ENCODE results near the gene ARHGAP29. TPM values are rescaled to one million over a fixed set of nuclear protein-coding genes. Genes with fewer than 3 reads are reported as not detected.

ARHGAP29 gene
- total RNA-seq, 2 experiments from 2014 or later, result not detected

DNA sequence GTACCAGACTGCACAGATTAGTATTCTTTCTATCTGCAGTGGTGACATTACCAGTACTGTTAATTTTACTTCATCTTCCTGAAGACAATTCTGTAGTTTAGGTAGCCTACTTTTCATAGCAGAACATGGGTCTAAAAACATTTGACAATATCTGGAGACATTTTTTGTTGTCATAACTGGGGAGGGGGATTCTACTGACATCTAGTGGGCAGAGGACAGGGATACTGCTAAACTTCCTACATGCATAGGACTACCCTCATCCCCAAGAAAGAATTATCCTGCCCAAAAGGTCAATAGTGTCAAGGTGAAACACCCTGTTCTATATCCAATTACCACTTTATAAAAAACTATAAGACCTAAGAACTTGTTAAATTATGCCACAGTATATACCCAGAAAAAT is 3.4 kb upstream of the ARHGAP29 start:
- ChIA-PET POLR2A (no interaction called here), CTCF (no interaction called here)

DNA sequence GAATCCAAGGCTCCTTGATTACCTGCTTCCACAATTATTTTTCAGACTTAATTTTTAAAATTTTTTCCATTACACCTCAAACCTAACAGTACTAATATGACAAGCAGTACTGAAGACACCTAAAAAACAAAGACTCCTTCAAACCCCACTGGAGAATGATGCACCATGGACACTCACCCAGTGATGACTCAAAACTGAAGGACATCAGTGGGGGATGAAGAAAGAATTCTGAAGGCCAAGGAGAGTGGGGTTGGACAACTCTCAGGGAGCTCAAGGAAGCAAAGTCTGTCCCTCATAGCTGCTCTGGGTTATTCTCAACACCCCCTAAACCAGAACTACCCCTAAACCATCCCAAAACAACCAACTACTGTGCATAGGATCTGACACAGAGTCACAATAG is 2.4 kb upstream of the ARHGAP29 start:
- ChIA-PET CTCF (no interaction called here), POLR2A (no interaction called here)

DNA sequence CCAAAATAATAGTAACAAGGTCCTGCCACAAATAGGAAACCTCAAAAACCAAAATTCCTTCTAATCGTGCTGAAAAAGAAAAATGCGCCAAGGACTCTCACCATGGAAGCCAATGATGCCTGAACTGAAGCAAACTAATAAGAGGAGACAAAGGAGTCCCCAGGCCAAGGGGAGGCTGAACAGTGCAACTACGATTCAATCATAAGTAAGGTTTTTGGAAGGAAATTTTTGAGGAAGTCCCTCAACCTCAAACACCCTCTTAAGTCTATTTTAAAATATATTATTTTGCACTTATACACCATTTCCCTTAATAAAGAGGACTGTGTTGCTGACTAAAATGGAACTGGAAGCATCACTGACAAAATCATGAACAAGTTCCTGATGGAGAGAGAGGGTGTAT is 1.7 kb upstream of the ARHGAP29 start:
- CTCF ChIA-PET, result no interaction called here
- POLR2A ChIA-PET, result no interaction called here

GRCh38 chr1:94236630-94237290 is 624 bp downstream of the ARHGAP29 start:
- ChIA-PET CTCF (no interaction called here), POLR2A (no interaction called here)

DNA sequence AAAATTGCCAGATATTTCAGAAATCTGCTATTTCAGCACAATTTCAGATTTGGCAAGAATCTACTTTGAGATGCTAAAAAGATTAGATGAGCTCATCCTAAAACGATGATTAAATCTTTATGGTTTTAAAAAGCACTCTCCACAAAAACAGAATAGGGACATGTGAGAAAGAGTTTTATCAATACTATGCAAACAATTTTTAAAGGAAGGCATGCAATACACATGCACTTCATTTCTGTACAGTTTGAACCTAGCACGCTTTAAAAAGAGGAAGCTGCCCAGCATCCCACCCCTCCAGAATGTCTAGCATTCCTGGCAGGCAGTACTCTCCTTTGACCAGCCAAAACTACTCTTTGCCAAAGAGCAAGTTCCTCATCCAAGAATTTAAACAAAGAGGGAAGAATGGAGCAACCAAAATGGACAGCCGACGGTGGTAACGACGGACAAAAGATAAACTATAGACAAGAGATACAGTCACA is 1.3 kb downstream of the ARHGAP29 start:
- CTCF ChIA-PET, result interaction anchor here (0.6 kb wide), 1 partner anchor 147 kb away, joined by 3 read pairs; no protein-coding TSS in a partner anchor
- POLR2A ChIA-PET, result no interaction called here

DNA sequence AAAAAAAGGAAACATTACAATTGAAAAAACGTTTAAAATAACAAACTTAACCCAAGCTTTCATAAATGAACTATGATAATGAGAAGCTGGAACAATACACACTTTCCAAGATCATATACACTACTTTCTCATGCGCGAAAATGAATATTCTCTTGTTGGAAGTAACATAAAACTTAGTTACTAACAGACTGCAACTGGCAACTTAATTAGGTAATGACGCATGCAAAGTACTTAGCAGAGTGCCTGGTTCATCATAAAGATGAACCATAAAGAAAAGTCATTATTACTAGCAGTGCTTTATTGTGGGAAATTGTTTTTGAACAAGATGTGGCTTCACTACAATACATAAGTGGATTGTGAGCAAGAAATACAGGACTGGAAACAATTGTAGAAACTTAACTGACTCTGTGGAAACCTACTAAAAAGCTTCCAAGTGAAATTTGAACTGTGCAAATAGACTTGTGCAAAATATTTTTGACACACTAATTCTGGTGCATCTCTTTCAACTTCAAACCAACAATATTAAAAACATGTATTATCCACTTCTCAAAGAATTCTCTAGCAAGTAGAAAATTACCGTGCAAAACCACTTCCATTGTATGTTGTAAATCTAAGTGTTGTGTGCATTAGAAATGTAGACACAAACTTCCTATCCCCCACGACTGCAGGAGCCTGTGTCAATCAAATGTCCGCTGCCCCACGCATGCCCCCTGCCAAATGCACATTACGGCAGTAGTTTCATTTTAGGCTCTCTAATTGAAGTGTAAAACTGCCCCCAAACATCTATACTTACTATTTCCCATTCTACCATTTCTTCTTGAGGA is 2.0 kb downstream of the ARHGAP29 start:
- POLR2A ChIA-PET, result no interaction called here

DNA sequence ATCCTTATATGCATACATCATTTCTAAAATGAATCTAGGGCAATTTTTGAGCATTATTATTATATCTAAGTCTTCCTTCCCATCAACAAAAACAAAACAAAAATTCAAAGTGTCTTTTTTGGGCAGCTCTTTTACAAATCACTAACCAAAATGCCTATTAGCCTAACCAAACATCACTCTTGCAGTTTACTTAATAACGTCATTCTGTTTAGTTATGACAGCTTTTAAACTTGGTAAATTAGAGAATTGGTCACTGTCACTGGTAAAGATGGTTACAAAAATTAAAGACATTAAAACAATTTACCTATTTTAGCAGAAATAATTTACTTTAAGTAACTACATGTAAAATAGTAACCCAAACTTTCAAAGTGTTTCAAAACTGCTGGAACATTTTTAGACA is 2.8 kb downstream of the ARHGAP29 start:
- ChIA-PET CTCF (no interaction called here), POLR2A (no interaction called here)

More for the DNA sequence above, 2.0 kb downstream of the ARHGAP29 start:
- CTCF ChIA-PET, result no interaction called here

- ChIA-PET POLR2A (no interaction called here), CTCF (no interaction called here)
Observed at GRCh38 chr1:94231746-94232145, 5.6 kb downstream of the ARHGAP29 start.

- POLR2A ChIA-PET, result no interaction called here
- CTCF ChIA-PET, result no interaction called here
Observed at GRCh38 chr1:94230920-94231319, 6.5 kb downstream of the ARHGAP29 start.

DNA sequence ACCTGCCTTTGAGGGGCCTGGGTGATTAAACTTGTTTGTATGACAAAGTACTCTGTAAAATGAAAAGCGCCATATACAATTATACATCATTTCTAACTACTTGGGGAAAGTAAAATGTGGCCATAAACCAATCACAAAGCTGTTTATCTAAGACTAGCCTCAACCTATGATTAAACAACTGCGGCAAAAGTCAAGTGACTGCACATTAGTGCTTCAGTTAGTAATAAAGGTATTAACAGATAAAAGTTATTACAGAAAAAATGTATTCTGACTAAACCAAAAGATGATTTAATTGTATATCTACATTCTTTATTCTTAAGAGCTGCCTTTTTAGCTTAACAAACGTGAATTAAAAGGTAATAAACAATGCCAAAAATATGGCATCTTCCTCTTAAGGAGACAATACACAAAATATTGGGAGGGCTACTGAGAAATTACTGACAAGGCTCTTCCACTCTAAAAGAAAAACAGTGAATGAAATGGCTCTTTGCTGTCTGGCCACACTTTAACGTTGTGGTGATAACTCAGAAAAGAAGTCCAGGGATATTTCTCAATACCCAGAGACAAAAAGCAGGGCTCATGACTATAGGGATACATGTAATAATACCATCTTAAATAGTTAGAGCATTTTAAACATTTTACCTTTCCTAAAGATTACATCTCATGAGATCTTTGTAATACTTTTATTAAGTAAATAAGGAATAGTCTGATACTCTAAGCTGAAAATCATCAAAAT is 8.6 kb downstream of the ARHGAP29 start:
- CTCF ChIA-PET, result no interaction called here
- POLR2A ChIA-PET, result no interaction called here

- POLR2A ChIA-PET, result no interaction called here
- CTCF ChIA-PET, result interaction anchor here (0.6 kb wide), 1 partner anchor 244 kb away, joined by 3 read pairs; no protein-coding TSS in a partner anchor
Observed at GRCh38 chr1:94227624-94228023, 9.8 kb downstream of the ARHGAP29 start.

DNA sequence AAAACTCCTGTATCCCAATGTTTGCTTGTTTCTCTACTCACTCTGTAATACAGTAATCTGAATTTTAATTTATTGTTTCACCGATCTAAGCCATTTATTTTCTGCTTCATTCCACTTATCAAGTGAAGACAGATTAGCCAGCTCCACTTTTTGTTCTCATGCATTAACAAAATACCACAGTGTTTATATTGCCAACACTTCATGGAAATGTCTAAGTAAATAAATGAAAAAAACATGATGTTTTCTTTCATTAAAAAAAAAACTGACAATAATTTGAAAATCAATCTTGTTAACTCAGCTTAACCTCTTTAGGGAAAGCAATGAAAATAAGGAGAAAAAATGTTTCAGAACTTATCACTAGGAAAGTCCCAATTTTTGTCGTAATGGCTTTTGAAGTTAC is 11.5 kb downstream of the ARHGAP29 start:
- CTCF ChIA-PET, result no interaction called here

DNA sequence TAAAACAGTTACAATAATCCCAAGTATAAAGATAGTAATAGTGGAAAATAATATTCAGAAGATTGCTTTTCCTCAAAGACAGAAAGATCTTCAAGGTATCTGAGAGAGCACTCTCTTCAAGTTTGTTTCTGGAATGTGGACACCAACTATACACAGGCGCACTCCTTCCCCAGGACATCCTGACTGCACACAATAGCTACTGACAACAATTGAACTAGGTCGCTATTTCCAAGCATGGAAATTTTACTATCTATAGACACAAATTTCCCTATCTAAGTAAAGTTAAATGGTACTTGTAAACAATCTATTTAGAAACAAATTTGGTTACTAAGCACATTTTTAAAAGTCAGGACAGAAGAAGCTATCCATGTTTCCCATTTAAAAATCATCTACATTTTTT is 19.1 kb downstream of the ARHGAP29 start:
- POLR2A ChIA-PET, result no interaction called here
- CTCF ChIA-PET, result no interaction called here

More for the DNA sequence above, 11.5 kb downstream of the ARHGAP29 start:
- POLR2A ChIA-PET, result interaction anchor here (0.6 kb wide), 1 partner anchor 629 kb away, joined by 3 read pairs; no protein-coding TSS in a partner anchor

GRCh38 chr1:94215955-94216354 is 21.4 kb downstream of the ARHGAP29 start:
- CTCF ChIA-PET, result no interaction called here
- POLR2A ChIA-PET, result no interaction called here

DNA sequence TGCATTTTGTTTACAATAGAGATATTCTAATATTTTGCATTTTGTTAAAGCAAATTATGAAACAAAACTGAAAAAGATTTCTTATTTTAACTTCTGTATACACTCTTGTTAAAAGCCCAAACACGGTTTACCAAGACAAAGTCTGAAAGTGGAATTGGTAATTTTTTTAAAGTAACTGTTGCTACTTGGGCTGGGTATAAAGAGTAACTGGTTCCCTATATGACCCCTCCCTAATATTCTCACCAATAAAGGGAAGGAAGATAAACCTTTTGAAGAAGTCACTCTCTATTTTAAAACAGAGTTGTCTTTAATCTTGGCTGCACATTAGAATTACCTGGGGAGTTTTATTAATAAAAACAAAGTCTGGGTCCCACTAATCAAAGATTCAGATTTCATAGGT is 27.4 kb downstream of the ARHGAP29 start:
- CTCF ChIA-PET, result no interaction called here
- POLR2A ChIA-PET, result no interaction called here

- POLR2A ChIA-PET, result no interaction called here
- CTCF ChIA-PET, result no interaction called here
Observed at GRCh38 chr1:94209425-94209824, 28.0 kb downstream of the ARHGAP29 start.

- CTCF ChIA-PET, result no interaction called here
Observed at GRCh38 chr1:94207695-94208094, 29.7 kb downstream of the ARHGAP29 start.

DNA sequence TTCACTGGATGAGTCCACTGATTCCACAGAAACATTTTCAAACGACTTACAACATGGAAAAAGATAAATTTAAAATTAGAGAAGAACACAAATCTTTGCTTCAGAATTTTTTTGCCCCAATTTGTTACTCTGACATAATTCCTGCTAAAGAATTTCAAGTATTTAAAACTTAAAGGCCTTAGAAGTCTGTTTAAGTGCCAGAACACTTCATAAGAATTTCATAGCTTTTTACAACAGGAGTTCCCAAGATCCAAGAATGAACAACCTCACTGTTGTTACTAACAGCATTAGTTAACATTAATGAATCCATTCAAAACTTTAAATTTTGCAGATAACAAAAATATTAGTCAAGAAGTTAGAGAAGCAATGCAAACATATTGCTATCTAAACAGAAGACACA is 31.7 kb downstream of the ARHGAP29 start:
- ChIA-PET POLR2A (no interaction called here), CTCF (no interaction called here)

More at GRCh38 chr1:94207695-94208094, 29.7 kb downstream of the ARHGAP29 start:
- POLR2A ChIA-PET, result no interaction called here

DNA sequence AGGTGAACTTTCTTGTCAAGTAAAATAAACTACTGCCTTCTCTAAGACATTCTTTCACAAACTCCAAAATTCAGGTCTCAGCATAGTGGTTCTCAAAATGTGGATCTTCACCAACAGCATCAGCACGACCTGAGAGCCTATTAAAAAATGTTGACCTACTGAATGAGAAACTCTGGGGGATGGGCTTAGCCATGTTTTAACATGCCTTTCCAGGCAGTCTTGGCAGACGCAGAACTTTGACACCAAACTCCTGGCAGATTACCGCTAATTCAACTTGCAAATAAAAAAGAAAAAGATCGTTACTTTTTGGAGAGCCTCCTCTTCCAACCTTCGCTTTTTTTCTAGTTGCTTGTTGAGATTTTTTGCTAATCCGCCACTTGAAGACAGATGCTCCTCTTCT is 35.1 kb downstream of the ARHGAP29 start:
- ChIA-PET CTCF (no interaction called here), POLR2A (no interaction called here)

DNA sequence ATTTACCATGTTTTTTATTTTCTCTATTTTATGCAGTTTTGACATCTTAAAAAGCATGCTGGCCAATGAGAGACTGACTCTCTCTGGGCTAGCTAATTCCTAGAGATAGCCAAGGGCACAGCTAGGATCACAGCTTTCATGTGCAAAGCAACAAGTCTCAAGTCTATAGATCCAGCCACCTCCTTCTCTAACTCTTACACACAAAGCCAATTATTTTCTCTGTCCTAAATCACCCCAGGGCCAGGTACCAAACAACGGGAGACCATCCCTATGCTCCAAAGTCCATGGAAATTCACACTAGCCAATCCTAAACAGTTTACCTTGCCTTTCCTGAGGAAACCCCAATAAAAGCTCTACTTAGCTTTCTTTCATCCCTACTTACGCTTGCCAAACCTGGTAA is 38.0 kb downstream of the ARHGAP29 start:
- ChIA-PET CTCF (no interaction called here), POLR2A (no interaction called here)

Data from activated CD8-positive, alpha-beta memory T cell treated with anti-CD3 and anti-CD28 coated beads for 36 hours (primary cell).